NCI-H1436 treated with DMSO at 0.1 percent for 48 hours (cell line): ENCODE results near the gene ZER1.
"Not testable (repeated sequence)": the region's sequence is repeated elsewhere in the genome, so short reads cannot be mapped to it uniquely, and the experiment has no call there.

ENCODE experiments used
- DNase-seq: peaks from one replicate; lab custom pipeline; 2025; lab: John Stamatoyannopoulos, UW

ZER1 gene

DNA sequence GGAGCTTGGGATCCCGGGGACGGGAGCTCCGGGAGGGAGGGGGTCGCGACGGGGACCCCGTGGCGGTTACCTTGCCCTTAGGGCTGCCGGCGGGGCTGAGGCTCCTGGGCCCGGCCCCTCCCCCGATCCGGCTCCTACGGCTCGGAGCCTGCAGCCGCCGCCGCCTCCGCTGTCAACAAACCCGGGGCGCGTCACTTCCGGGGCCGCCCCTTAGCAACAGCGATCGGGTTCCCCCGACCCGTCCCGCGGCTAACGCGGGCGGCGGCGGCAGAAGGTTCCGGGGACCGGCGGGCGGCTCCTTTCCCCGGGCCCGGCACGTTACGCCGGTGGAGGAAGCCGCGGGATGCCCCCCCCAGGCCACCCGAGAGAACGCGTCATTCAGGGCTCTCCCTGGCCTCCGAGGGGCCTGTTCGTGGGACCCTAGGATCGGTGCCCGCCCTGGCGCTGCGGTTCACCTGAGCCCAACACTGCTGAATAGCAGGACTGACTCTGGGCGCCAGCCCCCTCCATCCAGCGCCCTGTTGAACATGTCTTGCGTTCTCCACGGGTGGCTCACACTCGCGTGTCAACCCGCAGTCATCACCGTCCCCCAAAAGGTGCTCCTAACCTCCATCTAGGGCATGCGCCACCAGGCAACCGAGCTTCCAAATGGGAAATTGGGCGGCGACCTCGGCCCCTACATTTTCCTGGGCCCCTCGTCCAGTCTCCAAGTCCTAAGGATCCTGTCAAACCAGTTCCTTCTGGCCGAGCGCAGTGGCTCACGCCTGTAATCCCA, at the start of gene ZER1:
Gene ZER1 (minus strand): TSS at position 183 of the 775 bp plus-strand sequence. CDS start 16,362 bp downstream, outside the sequence.
- DNase-seq, result peak; percentile 16

DNA sequence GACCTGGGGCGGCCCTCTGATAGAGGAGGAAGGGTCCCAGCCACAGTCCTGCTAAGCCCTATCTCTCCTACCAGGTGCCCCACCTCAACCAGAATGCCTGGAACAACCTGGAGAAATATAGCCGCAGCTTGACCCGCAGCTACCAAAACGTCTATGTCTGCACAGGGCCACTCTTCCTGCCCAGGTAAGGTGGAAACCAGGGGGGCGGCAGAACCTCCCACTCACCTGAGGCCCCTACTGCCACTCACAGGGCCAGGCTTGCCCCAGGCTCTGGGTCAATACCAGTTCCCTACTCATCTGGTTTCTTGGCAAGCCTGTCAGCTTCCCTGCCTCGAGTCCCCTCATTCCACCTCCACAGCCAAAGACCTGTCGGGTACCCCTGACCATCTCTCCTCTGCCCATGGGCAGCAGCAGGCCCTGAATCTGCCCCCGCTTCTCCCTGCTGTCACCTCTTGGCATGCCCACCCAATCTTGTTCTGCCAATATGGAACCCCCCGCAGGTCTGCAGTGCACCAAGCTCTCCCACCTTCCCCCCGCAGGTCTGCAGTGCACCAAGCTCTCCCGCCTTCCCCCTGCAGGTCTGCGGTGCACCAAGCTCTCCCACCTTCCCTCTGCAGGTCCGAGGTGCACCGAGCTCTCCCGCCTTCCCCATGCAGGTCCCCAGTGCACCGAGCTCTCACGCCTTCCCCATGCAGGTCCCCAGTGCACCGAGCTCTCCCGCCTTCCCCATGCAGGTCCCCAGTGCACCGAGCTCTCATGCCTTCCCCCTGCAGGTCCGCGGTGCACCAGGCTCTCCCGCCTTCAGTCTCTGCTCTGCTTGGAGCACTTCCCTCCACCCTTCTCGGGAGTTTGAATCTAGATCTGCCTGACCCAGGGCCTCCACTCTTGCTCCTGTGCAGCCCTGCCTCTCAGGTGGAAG, 49.2 kb upstream of the ZER1 start:
- DNase-seq, result no peak

DNA sequence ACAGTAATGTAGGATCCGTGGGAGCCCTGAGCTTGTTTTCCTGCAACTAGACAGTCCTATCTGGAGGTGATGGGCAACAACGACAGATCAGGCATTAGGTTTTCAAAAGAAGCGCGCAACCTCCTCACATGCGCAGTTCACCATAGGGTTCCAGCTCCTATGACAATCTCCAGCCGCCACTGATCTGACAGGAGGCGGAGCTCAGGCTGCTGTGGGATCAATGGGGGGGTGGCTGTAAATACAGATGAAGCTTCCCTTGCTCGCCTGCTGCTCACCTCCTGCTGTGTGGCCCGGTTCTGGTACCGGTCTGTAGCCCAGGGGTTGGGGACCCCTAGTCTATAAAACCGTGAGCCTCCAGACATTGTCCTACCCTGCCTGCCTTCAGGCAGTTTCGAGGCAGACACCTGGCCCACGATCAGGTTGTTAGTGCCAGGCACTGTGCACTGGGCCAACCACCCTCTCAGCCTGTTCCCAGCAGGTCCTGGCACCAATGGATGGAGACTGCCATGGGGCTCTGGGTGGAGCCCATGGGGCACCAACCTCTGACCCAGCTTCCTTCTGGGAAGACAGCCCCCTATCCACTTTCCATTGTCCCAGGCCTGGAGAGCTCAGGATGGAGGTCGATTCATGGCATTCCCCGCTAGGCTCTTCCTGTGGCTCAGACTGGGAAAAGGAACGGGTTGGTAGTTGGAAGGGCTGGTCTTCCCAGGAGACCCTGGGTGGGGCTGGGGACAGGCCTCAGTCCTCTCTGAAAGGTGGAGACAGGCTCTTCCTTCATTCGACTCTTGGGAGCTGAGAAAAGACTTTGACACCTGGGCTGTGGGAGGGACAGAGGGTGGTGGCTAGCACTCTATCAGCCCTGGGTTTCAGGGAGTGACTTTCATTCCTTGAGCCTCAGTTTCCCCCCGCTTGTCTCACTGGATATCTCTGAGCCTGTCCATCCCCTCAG, 48.3 kb upstream of the ZER1 start:
- DNase-seq, result no peak

DNA sequence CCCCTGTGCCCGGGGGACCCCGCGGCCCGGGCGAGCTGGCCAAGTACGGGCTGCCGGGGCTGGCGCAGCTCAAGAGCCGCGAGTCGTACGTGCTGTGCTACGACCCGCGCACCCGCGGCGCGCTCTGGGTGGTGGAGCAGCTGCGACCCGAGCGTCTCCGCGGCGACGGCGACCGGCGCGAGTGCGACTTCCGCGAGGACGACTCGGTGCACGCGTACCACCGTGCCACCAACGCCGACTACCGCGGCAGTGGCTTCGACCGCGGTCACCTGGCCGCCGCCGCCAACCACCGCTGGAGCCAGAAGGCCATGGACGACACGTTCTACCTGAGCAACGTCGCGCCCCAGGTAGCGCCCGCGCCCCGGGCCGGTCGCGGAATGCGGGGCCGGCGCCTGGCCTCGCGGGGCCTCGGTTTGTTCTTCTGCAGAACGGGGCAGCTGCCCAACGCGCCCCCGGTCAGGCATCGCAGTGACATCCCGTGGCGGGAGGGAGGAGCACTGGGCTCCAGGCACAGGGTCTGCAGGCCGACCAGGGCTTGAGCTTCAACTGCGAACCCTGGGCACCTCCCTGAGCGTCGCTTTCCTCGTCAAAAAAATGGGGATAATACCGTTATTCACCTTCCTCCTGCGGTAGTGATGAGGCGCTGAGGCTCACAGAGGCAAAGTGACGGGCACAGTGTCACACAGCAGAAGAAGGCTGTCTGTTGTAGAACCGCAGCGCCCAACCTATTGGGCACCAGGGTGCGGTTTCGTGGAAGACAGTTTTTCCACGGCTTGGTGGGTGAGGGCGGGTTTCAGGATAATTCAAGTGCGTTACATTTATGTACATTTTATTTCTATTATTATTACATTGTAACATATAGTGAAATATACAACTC, 47.4 kb upstream of the ZER1 start:
- DNase-seq, result no peak

DNA sequence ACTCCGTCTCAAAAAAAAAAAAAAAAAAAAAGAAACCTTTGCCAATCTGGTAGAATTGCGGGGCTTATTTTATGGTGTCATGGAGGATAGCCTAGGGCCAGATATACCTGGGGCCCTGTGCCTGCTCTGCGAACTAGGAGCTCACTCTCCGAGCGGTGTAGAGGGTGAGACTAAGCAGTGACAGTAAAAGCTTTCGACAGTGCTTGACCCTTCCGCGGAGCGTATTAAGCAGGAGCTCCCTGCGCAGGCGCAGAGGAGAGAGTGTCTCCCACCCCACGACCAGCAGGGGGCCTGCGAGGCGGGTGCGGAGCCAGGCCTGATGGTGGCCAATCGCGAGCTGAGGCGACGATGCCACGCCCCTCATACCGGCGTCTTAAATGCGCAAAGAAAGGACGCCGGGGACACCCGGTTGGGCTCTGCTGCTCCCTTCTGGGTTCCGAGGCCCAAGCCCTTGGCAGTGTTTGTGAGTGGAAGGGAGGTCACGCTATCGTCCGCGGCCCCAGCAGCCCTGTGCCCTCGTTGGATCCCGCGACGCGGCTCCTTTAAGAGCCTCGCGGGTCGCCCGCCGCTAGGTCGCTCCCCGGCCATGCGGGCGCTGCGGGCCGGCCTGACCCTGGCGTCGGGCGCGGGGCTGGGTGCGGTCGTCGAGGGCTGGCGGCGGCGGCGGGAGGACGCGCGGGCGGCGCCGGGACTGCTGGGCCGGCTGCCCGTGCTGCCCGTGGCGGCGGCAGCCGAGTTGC, 46.5 kb upstream of the ZER1 start, which contains the start of gene ENDOG:
Gene ENDOG (plus strand): TSS at position 402 of the 740 bp plus-strand sequence. CDS start 185 bp downstream, at position 587.
- DNase-seq, result peak; percentile 94

DNA sequence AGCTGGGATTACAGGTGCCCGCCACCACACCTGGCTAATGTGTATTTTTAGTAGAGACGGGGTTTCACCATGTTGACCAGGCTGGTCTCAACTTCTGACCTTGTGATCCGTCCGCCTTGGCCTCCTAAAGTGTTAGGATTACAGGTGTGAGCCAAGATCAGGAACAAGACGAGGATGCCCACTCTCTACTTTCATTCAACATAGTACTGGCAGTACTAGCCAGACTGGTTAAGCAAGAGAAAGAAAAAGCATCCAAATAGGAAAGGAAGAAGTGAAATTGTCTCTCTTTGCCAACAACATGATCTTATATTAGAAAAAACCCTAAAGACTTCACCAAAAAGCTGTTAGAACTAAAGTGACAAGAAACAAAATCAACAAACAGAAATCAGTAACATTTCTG, 39.1 kb upstream of the ZER1 start:
- no peak for DNase-seq

DNA sequence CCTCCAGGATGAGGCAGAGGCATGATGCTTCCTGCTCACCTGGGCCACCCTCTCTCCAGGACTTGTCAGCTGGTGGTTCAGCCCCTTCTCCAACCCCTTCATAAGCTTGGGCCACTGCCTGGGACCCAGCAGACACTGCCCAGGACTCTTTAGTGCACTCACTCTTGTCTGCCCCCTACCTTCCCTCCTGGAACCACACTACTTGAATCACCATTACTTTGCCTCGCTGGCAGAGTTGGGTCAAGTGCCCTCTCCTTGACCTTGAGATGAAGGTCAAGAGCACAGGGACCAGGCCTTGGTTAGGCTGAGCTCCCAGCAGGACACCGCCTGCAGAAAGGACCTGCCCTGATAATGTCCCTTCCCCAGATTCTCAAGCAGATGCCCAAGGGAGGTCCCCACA, 38.1 kb upstream of the ZER1 start:
- DNase-seq, result no peak

DNA sequence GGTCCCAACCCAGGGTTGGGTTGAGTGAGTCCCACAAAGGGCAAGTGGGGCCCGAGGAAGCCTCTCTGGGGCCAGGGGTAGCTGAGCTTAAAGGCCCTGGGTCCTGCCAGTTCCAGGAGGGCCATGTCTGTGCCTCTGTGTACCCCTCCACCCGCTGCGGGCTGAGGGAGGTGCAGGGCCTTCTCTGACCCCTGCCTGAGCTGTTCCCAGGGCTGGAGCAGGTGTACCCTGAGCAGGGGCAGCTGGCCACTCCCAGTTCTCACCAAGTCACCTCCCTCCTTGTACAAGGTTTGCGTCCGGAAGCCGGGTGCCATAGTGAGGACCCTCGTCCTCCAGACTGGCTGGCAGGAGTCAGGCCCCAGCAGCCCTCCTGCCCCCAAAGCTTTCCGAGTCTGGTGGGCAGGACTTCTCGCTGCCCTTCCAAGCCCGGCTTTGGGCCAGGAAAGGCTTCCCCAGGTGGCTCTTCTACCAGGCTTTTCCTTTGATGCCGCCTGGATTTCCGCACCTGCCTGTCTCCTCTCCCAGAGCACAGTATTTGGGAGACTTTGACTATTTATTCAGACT, 37.4 kb upstream of the ZER1 start:
- DNase-seq, result no peak

DNA sequence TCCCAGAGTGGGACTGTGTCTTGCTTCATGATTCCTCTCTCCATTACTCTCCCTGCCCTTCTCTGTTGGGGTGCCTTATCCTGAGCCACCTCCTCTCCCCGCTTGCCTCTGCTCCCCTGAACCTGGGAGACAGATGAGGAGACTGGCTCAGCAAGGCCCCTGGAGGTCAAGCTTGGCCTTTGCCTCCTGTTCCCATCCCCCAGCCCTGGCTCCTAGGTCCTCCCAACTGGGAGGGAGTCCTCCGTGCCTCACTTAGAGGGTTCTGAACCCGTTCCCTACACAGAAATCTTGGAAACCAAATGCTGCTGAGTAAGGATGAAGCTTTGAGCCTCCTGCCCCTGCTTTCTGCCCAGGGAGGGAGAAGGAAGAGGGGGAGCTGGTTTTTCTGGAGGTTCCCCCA, 36.8 kb upstream of the ZER1 start:
- no peak for DNase-seq

DNA sequence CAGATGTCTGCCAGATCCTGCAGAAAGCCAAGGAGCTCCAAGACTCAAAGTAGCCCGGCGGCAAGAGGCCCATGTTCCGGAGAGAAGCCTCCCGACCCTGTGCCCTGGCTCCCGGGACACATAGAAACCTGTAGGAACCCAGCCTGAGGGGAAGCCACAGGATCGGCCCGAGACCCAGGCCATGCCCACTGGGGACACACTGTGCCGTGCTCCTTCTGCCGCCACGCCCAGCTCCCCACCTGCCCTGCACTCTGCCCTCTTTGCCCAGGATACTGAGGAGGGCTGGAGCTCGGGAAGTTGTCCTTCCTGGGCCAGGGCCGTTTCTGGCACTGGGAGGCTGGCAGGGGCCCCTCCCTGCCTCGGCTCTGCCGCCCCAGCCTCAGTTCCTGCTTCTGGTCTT, 36.1 kb upstream of the ZER1 start:
- DNase-seq, result no peak

DNA sequence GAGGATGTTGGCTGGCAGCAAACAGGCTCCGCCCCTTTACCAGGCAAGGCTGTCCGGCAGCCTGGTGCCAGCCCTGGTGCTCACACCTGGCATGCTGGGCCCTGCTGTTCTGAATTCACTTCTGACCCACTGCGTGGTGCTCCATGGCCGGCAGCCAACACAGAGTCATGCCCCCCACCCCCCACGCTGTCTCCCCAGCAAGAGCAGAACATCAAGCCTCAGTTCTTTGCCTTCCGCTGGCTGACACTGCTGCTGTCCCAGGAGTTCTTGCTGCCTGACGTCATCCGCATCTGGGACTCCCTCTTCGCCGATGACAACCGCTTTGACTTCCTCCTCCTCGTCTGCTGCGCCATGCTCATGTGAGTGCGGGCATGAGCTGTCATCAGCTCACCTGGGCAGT, 33.9 kb upstream of the ZER1 start:
- no peak for DNase-seq

DNA sequence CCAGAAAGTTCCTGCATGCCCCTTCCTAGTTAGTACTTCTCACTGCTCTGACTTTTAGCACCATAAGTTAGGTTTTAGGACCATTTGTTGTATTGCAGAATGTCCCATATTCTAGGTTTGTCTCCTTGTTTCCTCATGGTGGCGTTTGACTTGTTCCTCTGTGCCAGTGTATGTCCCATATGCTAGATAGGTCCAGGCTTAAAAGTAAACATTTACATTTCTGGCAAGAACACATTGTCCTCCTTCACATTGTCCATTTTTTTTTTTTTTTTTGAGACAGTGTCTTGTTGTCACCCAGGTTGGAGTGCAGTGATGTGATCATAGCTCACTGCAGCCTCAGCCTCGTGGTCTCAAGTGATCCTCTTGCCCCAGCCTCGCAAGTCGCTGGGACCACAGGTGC, 30.8 kb upstream of the ZER1 start:
- no peak for DNase-seq

DNA sequence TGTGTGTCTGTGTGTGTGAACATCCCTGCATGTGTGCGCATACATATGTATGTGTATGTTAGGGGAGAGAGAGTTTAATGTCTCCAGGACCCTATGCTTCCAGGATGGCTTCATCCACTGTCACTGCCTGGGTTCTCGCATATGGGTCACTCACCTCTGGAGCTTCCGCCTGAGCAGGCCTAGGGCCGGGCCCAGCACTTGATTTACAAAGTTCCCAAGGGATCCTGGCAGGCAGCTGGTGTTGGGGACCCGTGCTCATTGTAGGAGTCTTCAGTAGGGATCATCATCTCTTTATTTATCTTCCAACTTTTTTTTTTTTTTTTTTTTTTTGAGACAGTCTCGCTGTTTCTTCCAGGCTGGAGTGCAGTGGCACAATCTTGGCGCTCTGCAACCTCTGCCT, 28.3 kb upstream of the ZER1 start:
- DNase-seq, result no peak

DNA sequence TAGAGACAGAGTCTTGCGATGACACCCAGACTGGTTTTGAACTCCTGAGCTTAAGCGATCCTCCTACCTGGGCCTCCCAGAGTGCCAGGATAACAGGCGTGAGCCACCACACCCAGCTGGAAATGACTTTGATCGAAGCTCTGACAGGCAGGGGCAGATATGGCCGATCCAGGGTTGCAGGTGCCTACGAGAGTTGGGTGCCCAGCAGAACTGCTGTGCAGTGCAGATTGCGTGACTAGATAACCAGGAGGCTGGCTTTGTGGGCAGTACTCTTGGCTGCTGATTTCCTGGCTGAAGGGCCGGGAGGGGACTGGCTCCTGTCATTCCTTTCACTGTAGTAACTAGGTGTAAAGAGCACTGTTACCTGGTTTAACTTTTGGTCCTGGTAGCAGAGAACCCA, 27.2 kb upstream of the ZER1 start:
- no peak for DNase-seq

DNA sequence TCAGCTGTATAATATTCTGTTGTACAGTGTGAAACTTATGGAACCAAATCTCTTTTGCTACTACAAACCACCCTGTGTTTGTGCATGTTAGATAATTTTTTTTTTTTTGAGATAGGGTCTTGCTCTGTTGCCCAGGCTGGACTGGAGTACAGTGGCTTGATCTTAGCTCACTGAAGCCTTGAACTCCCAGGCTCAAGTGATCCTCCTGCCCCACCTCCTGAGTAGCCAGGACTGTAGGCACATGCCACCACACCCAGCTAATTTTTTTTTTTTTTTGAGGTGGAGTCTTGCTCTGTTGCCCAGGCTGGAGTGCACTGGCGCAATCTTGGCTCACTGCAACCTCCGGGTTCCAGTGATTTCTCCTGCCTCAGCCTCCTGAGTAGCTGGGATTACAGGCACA, 23.2 kb upstream of the ZER1 start:
- DNase-seq, result not testable (repeated sequence)

DNA sequence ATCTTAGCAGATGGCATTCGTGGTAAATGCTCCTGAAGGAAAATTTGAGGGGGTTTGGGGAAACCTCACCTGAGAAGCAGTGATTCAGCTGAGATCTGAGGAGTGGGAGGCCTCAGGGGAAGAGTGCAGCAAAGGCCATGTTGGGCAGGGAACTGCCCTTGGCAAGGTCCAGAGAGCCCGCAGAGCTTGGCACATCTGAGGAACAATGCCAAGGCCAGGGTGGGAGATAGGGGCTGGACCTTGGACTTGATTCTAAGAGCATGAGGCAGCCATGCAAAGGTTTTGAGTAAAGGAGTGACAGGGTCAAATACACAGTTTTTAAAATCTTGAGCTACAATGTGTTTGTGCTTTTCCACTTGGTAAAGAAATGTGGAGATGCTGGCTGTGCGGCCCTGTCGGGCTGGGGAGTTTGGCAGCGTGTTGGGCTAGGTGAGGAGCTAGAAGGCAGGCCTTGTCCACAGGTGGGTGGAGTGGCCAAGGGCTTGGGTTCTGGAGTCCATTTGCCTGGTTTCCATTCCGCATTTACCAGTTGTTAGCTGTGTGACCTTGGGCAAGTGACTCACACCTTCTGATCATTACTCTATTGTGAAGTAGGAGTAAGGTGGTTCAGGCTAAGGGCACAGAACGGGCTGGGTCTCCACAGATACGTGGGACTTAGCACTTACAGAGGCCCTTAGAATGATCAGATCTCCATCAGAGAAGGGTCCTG, 21.4 kb upstream of the ZER1 start:
- DNase-seq, result no peak

DNA sequence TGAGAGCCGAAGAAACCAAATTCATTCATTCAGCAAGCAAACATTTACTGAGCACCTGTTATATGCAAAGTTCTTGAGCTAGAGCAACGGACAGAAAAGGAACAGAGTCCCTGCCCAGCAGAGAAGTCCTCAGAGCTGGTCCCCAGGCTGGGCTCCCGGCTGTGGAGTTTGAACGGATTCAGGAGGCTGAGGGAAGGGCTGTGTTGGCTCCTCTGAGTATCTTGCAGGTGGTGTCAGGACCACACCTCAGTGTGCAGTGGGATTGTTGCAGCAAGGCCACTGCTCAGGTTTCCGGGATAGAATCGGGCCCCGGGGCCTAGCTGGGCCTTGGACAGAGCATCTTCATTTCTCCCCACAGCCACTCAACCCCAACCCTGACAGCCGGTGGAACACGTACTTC, 20.4 kb upstream of the ZER1 start:
- DNase-seq, result no peak

DNA sequence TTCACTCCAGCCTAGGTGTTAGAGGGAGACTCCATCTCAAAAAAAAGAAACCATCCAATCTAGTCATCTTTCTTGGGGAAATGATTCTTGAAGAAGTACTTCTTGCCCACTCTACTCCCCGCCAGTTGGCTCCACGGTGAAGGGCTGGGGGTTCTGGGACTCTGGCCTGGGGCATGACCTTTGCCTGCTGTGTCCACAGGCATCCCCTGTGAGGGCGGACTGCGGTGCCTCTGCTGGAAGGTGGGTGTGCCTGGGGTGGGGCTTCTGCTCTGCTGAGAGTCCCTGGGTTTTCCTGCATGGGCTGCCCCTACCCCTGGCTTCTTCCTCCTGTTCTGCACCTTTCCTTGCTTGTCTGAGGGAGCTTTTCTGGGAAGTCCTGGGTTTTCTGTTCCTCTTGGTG, 18.8 kb upstream of the ZER1 start:
- no peak for DNase-seq

DNA sequence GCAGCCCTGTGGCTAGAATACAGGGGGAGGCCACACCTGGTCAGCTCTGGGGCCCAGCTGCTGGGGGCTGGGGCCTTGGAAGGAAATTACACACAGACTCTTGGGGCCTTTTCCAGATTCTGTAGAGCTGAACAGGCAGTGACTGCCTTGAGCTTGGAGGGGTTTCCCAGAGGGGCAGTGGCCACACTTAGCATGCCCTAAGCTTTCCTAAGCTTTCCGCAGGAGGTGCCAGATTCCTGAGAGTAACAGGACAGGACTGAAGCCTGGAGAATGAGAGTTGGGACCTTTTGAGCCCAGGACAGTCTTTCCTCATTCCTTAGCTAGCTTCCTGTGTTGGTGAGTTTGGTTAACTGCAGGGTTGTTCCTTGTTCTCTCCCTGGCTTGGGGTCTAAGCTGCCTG, 16.7 kb upstream of the ZER1 start:
- no peak for DNase-seq
